ENCODE results near the gene SH3RF3. TPM values are rescaled to one million over a fixed set of nuclear protein-coding genes. Genes with fewer than 3 reads are reported as not detected.

Gene SH3RF3
- total RNA-seq, 2 experiments from 2014 or later = 1.4 TPM

DNA sequence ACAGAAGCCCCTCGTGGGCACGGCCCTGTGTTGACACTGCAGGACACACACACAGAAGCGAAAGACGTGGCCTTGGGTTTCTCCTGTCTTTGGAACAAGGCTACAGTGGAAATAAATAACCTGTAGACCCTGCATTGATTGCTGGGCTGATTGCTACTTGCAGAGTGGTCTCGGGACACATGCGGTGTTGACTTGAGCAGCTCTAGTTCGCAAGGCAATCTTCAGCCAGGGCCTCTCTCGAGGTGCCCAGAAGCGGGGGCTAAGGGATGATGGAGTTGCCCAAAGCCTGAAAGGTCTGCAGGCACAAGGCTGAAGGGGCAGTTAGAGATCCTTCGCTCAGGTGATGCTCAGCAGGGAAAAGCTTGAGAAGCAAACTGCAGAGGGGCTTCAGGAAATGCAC lies 304.5 kb downstream of the SH3RF3 start:
- ATAC-seq (no peak), DNase-seq (no peak)
- Mint-ChIP-seq H3K27ac (no peak overlapping the region), H3K9me3 (ENCODE audit: low read depth) (no peaks in the 10 kb centered on the region), H3K4me1 (no peaks in the 10 kb centered on the region), H3K36me3 (ENCODE audit: low read depth) (no peaks in the 10 kb centered on the region), H3K4me3 (no peak overlapping the region), H3K27me3 (no peaks in the 10 kb centered on the region)
- intact Hi-C loops (cut with DNase I, micrococcal nuclease) = no loop called here
- CTCF ChIA-PET = no interaction called here
- POLR2A ChIA-PET = no interaction called here

DNA sequence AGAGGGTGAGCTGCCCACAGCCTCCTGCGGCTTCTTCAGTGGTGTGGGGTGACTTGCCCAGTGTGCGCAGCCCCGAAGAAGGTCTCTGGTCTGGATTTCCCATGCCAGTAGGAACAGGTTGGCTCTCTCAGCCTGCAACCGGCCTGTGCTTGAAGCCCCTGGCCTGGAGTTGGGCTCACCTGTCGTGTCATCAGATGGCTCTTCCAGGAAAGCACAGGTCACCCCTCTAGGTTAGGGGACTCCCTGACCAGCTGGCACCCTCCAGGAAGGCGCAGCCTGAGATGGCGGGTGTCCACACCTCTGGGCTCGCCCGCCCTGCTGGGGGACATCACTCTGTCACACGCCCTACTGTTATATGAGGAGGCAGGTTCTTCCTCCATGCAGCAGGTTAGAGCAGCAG lies 304.9 kb downstream of the SH3RF3 start:
- Mint-ChIP-seq H3K27me3 (no peaks in the 10 kb centered on the region), H3K4me1 (no peaks in the 10 kb centered on the region), H3K27ac (no peak overlapping the region), H3K9me3 (ENCODE audit: low read depth) (no peaks in the 10 kb centered on the region), H3K36me3 (ENCODE audit: low read depth) (no peaks in the 10 kb centered on the region), H3K4me3 (no peak overlapping the region)
- DNase-seq (no peak), ATAC-seq (no peak)
- CTCF ChIA-PET = no interaction called here
- POLR2A ChIA-PET = no interaction called here
- intact Hi-C loops (cut with DNase I, micrococcal nuclease) = no loop called here

DNA sequence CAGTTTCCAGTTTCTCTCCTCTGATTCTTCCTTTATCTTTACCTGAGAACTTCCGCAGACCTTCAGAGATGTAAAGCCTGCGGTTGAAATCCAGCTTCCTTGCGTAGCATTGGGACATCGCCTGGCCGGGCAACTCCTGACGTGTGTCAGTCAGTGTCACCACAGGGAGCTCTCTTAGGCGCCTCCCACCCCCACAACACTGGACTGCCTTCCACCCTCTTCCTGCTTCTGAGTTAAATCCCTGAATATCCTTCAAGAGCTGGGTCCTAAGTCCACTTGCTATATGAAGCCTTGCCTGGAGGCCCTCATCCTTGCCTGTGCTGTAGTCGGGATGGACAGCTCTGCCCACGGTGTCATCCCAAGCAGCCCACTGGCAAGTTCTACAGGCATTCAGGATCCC lies 305.3 kb downstream of the SH3RF3 start:
- no peak overlapping the region for H3K4me3 Mint-ChIP-seq
- no peaks in the 10 kb centered on the region for H3K4me1 Mint-ChIP-seq
- ChIA-PET CTCF (no interaction called here), POLR2A (no interaction called here)
- no peaks in the 10 kb centered on the region for H3K27me3 Mint-ChIP-seq
- DNase-seq = no peak
- no peaks in the 10 kb centered on the region for H3K36me3 Mint-ChIP-seq (ENCODE audit: low read depth)
- H3K9me3 Mint-ChIP-seq (ENCODE audit: low read depth) = no peaks in the 10 kb centered on the region
- no peak for ATAC-seq
- intact Hi-C loops (cut with DNase I, micrococcal nuclease) = no loop called here
- no peak overlapping the region for H3K27ac Mint-ChIP-seq

DNA sequence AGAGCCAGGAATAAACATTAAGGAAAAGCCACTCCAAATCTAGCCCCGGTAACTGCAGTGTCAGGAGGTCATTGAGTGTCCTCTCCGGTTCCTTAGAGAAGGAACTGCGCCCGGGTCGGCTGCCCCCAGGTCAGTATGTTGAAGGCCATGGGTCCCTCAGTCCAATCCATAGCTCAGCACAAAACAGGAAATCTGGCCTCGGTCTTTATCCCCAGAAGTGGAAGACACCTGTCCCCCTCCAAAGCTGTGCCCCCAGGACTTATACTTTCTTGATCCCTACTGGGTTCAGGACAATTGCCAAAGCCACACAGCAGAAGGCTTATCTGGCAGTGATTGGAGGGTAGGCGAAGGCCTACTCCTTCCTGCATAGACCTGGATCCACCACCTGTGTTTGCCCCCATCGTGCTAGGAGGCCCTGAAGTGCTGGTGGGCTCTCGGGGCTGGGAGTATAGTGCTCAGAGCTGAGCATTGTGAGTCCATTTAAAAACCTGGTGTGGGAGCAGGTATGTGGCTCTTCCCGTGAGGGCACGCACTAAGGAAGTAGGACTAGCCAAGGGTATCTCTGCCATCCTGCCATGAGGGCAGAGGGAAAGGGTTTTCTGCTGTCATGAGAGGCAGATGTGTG lies 306.2 kb downstream of the SH3RF3 start:
- DNase-seq (no peak), ATAC-seq (no peak)
- ChIA-PET POLR2A (no interaction called here), CTCF (no interaction called here)
- no peaks in the 10 kb centered on the region for H3K27me3 Mint-ChIP-seq
- H3K27ac Mint-ChIP-seq = no peak overlapping the region
- H3K36me3 Mint-ChIP-seq (ENCODE audit: low read depth) = no peaks in the 10 kb centered on the region
- H3K9me3 Mint-ChIP-seq (ENCODE audit: low read depth) = no peaks in the 10 kb centered on the region
- no peak overlapping the region for H3K4me3 Mint-ChIP-seq
- intact Hi-C loops (cut with DNase I, micrococcal nuclease) = no loop called here
- no peaks in the 10 kb centered on the region for H3K4me1 Mint-ChIP-seq

DNA sequence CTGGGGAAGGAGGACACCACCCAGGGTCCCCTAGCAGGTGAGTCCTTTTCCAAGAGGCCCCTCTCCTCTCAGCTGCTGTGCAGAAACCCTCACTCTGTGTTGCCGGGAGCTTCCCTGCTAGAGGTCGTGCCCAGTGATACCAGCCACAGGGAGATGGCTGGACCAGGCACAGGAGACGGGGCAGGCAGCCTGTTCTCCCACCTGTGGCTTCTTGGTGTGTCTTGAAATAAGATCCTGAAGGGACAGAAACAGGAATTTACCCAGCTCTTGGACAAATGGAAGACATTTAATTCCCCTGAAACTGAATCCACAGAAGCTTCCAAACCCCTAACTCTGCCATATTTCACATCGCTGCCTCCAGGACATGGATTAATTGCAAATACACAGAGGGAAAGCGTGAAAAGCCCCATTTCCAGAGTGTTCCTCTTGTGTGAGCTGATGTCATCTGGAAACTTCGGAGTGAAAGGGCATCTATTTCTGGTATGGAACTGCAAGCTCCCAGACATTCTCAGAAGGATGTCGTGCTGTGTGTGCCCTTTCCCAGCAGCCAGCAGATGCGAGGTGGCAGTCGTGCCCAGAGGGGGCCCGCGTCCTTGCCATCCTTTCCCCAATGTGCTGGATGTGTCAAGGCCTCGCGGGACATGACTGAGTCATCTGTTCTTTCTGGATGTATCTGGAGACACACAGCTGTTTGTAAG lies 307.0 kb downstream of the SH3RF3 start:
- Mint-ChIP-seq H3K27ac (no peak overlapping the region), H3K9me3 (ENCODE audit: low read depth) (peaks cover 4% of the 10 kb centered on the region), H3K4me1 (no peaks in the 10 kb centered on the region), H3K36me3 (ENCODE audit: low read depth) (peaks cover 4% of the 10 kb centered on the region), H3K4me3 (no peak overlapping the region), H3K27me3 (no peaks in the 10 kb centered on the region)
- ChIA-PET CTCF (interaction anchor here (0.9 to 1.2 kb wide), 2 partner anchors 21 to 23 kb away, joined by 3 read pairs; no protein-coding TSS in a partner anchor), POLR2A (no interaction called here)
- intact Hi-C loops (cut with DNase I, micrococcal nuclease) = no loop called here
- ATAC-seq (no peak), DNase-seq (no peak)

DNA sequence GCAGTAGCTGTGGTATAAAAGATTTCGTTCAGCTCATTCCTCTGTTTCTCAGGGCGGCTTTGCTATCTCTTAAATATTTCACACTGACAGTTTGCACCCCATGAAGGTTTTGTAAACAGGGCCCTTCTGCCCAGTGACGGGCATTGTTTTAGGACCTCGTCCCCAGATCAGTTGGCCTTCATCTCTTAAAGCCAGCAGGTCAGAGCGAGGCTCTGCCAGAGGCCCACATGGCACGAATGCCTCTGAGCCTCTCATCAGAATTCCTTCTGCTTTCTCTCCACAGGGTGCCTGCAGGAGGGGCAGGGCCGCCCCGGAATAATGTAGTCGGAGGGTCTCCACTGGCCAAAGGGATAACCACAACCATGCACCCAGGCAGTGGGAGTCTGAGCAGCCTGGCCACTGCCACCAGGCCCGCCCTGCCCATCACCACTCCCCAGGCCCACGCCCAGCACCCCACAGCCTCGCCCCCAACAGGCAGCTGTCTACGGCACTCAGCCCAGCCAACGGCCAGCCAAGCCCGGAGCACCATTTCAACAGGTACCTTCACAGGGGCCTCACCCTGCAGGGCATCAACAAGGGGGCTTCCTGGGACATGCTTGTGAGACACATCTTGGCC lies 307.7 kb downstream of the SH3RF3 start:
- no peak for DNase-seq
- Mint-ChIP-seq H3K27me3 (no peaks in the 10 kb centered on the region), H3K4me3 (no peak overlapping the region), H3K9me3 (ENCODE audit: low read depth) (peaks cover 10% of the 10 kb centered on the region), H3K36me3 (ENCODE audit: low read depth) (peaks cover 11% of the 10 kb centered on the region), H3K4me1 (no peaks in the 10 kb centered on the region), H3K27ac (no peak overlapping the region)
- CTCF ChIA-PET = interaction anchor here (0.9 to 1.2 kb wide), 2 partner anchors 20 to 22 kb away, joined by 3 read pairs; no protein-coding TSS in a partner anchor
- POLR2A ChIA-PET = no interaction called here
- intact Hi-C loops (cut with DNase I, micrococcal nuclease) = no loop called here
- no peak for ATAC-seq

DNA sequence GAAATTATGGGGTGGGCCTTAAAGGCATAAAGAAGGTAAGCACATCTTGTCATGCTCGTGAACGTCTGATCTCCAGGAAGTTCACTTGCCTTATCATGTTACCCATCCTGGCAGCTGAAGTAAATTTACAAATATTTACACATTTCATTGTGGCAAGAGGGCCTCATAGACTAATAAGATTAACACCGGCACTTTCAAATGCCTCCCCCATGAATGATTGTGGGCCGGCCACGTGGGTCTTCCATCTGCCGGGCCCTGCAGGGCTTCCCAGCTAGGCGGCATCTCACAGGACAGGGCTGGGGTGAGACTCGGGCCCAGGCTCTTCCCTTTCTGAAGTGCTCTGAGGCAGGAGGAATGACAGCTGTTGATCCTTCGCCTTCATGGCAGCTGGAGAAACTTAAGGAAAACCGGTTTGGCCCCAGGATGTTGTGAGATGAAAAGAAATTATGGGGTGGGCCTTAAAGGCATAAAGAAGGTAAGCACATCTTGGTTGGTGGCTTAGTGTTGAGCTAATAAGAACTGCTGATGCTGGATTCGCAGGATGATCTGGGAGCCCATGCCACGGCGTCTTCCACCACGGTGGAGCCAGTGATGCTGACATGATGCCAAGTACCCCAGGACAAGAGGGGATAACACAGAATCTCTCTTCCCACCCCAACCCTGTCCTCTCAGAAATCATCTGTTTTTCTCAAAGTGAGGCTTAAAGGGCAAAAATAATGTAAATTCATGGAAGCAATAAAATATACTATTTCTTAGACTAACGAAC lies 308.5 kb downstream of the SH3RF3 start:
- Mint-ChIP-seq H3K9me3 (ENCODE audit: low read depth) (peaks cover 14% of the 10 kb centered on the region), H3K36me3 (ENCODE audit: low read depth) (peaks cover 12% of the 10 kb centered on the region), H3K4me1 (no peaks in the 10 kb centered on the region), H3K27me3 (no peaks in the 10 kb centered on the region), H3K4me3 (no peak overlapping the region), H3K27ac (no peak overlapping the region)
- ChIA-PET POLR2A (interaction anchor here (0.7 kb wide), 1 partner anchor 26 kb away, joined by 3 read pairs; no protein-coding TSS in a partner anchor), CTCF (no interaction called here)
- intact Hi-C loops (cut with DNase I, micrococcal nuclease) = no loop called here
- DNase-seq (no peak), ATAC-seq (no peak)

DNA sequence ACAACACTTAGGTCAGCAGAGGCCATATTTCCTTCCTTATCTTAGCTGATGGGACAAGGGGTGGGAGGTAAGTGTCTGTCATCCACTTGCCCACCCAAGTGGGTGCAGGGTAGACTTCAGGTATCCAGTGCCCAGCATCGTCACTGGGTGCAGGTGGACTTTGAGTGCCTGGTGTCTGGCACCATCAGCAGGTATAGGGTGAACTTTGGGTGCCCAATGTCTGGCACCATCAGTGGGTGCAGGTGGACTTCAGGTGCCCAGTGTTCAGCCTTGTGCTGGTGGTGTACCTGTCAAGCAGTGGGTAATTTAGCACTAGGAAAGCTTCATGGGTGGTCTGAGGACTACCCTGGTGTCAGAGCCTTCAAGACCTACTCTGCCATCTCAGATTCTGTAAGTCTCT lies 309.1 kb downstream of the SH3RF3 start:
- DNase-seq (no peak), ATAC-seq (no peak)
- H3K27ac Mint-ChIP-seq = no peak overlapping the region
- no peak overlapping the region for H3K4me3 Mint-ChIP-seq
- peaks cover 16% of the 10 kb centered on the region for H3K36me3 Mint-ChIP-seq (ENCODE audit: low read depth)
- H3K9me3 Mint-ChIP-seq (ENCODE audit: low read depth) = peaks cover 18% of the 10 kb centered on the region
- CTCF ChIA-PET = no interaction called here
- POLR2A ChIA-PET = no interaction called here
- H3K4me1 Mint-ChIP-seq = no peaks in the 10 kb centered on the region
- no peaks in the 10 kb centered on the region for H3K27me3 Mint-ChIP-seq
- intact Hi-C loops (cut with DNase I, micrococcal nuclease) = no loop called here

DNA sequence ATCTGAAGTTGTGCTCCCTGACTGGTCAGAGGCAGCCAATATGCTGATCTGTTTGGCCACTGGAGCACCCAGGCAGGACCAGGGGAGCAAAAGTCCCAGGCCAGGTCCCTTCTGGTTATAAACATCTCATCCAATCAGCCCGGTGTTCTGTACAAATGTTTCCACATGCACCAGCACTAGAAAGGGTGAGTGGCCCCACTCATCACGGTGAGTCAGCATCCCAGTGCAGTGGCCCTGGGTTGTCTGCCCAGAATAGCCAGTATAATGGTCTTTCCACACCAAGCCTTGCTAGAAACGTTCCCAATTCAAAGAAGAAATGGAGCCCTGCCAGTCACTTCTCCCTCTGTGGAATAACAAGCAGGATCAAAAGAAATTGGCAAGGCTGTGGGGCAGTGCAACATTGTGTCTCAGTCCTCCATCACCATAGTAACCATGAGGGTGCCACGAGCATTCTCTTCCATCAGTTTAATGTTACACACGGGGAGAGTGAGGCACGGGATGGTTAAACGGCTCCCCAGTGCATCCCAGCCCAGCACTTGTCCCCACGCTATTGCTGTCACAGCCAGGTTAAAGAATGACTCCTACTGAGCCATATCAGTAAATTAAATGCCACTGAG lies 309.9 kb downstream of the SH3RF3 start:
- H3K27ac Mint-ChIP-seq = no peak overlapping the region
- peaks cover 22% of the 10 kb centered on the region for H3K9me3 Mint-ChIP-seq (ENCODE audit: low read depth)
- no peak for ATAC-seq
- intact Hi-C loops (cut with DNase I, micrococcal nuclease) = no loop called here
- no peak overlapping the region for H3K4me3 Mint-ChIP-seq
- ChIA-PET POLR2A (no interaction called here), CTCF (no interaction called here)
- H3K36me3 Mint-ChIP-seq (ENCODE audit: low read depth) = peaks cover 16% of the 10 kb centered on the region
- DNase-seq = no peak
- H3K4me1 Mint-ChIP-seq = no peaks in the 10 kb centered on the region
- H3K27me3 Mint-ChIP-seq = no peaks in the 10 kb centered on the region

DNA sequence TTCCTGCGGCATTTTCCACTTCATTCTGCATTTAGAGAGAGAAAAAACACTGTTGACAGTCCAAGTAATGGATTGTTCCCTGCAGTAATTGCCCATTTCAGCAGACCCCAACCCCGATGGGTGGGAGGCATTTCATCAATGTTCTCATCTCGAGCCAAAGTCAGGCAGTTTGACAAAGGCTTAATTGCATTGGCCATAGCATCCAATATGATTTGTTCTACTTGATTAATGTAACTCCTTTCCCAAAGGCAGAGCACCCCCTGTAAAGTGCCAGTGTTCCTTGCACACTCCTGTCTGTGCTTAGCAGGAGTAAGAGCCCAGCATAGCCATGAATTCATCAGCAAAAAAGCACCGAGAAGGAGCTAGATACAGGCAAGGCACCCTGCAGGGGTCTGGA lies 310.4 kb downstream of the SH3RF3 start:
- no peak overlapping the region for H3K27ac Mint-ChIP-seq
- peaks cover 22% of the 10 kb centered on the region for H3K9me3 Mint-ChIP-seq (ENCODE audit: low read depth)
- ChIA-PET POLR2A (no interaction called here), CTCF (no interaction called here)
- intact Hi-C loops (cut with DNase I, micrococcal nuclease) = no loop called here
- peaks cover 16% of the 10 kb centered on the region for H3K36me3 Mint-ChIP-seq (ENCODE audit: low read depth)
- H3K4me3 Mint-ChIP-seq = no peak overlapping the region
- no peaks in the 10 kb centered on the region for H3K4me1 Mint-ChIP-seq
- no peak for DNase-seq
- no peak for ATAC-seq
- no peaks in the 10 kb centered on the region for H3K27me3 Mint-ChIP-seq

DNA sequence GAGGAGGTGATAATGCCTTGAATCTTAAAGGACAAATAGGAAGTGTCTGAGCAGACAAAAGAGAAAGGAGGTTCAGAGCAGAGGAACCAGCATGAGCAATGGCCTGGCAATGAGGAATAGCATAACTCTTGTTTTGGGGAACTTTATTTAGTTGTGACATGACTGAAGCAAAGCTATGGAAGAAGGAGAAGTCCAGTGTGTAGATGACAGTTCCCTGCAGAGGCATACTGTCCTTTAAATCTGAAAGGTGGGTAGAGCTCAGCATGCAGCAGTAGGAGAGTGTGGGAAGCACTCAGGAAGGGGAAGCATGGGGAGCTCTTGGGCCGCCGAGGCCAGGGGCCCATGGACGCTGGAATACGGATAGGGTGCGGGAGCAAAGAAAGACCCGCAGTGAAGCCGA lies 311.0 kb downstream of the SH3RF3 start:
- POLR2A ChIA-PET = no interaction called here
- intact Hi-C loops (cut with DNase I, micrococcal nuclease) = no loop called here
- CTCF ChIA-PET = no interaction called here
- ATAC-seq (no peak), DNase-seq (no peak)
- Mint-ChIP-seq H3K36me3 (ENCODE audit: low read depth) (peaks cover 21% of the 10 kb centered on the region), H3K4me1 (no peaks in the 10 kb centered on the region), H3K27ac (no peak overlapping the region), H3K27me3 (no peaks in the 10 kb centered on the region), H3K9me3 (ENCODE audit: low read depth) (peaks cover 27% of the 10 kb centered on the region), H3K4me3 (no peak overlapping the region)

All from activated CD4-positive, alpha-beta T cell treated with anti-CD3 and anti-CD28 coated beads for 36 hours (primary cell).